B cell (primary cell): ENCODE results near the gene INTS15.

Source experiments
- CTCF ChIP-seq: fragments of 200-600 bp; IDR thresholded peaks from one replicate; pipeline ENCODE4 v1.8.0; 2022; ENCODE audit warnings: antibody characterized with exemption, mild to moderate bottlenecking
- EZH2 ChIP-seq: IDR thresholded peaks from 2 replicates; pipeline ENCODE4 v1.6.1; 2012; ENCODE audit warnings: borderline replicate concordance, low read depth, mild to moderate bottlenecking, moderate library complexity, low read length; ENCODE audit not compliant: insufficient read depth, poor library complexity, severe bottlenecking

GRCh38 chr7:6546498-6547251 lies 43.1 kb upstream of the INTS15 start:
- no peak for TF ChIP-seq CTCF
- TF ChIP-seq EZH2 = no peak
